Neural cell (in vitro differentiated cells): ENCODE results near the gene PQBP1.

ENCODE experiments used
- CTCF ChIP-seq: fragments of 450-650 bp; IDR thresholded peaks from 2 replicates; pipeline ENCODE4 v1.5.1; 2014; ENCODE audit warnings: antibody characterized with exemption, mild to moderate bottlenecking, moderate library complexity; ENCODE audit not compliant: poor library complexity, severe bottlenecking
- EP300 ChIP-seq: fragments of 450-650 bp; conservative IDR thresholded peaks from 2 replicates; pipeline ENCODE4 v1.6.1; 2014; ENCODE audit warnings: antibody characterized with exemption, mild to moderate bottlenecking, moderate library complexity; ENCODE audit not compliant: poor library complexity, severe bottlenecking
- EZH2 ChIP-seq: fragments of 200-600, 300-800 bp; shearing (Covaris generic), sonication (generic); IDR thresholded peaks from 2 replicates; pipeline ENCODE4 v1.6.1; 2014; ENCODE audit warnings: antibody characterized with exemption, low read length, borderline replicate concordance, mild to moderate bottlenecking; ENCODE audit not compliant: insufficient read depth, poor library complexity, severe bottlenecking
- POLR2AphosphoS5 ChIP-seq: IDR thresholded peaks from 2 replicates; pipeline ENCODE4 v1.6.1; 2012
- REST ChIP-seq: IDR thresholded peaks from 2 replicates; pipeline ENCODE4 v1.6.1; 2012; ENCODE audit warnings: borderline replicate concordance
- SMC3 ChIP-seq: fragments of 450-650 bp; conservative IDR thresholded peaks from 2 replicates; pipeline ENCODE4 v1.6.1; 2014; ENCODE audit warnings: antibody characterized with exemption, mild to moderate bottlenecking, moderate library complexity; ENCODE audit not compliant: poor library complexity
- TAF1 ChIP-seq: IDR thresholded peaks from 2 replicates; pipeline ENCODE4 v1.6.1; 2012; ENCODE audit warnings: low read depth

- no peak for TF ChIP-seq SMC3
- TF ChIP-seq CTCF: no peak
- no peak for TF ChIP-seq EZH2
- no peak for TF ChIP-seq POLR2AphosphoS5
- TF ChIP-seq EP300: no peak
- TF ChIP-seq TAF1: no peak
- no peak for TF ChIP-seq REST
Measured at GRCh38 chrX:48883729-48884128, 14.0 kb upstream of the PQBP1 start.
